ENCODE data around the gene NANOS2. TPM values are rescaled to one million over a fixed set of nuclear protein-coding genes. Genes with fewer than 3 reads are reported as not detected.

NANOS2 gene
- total and polyA plus RNA-seq, 9 of the 15 experiments (the other 6 are each of a cell fraction or from before 2014, with no cell fraction given): not detected

DNA sequence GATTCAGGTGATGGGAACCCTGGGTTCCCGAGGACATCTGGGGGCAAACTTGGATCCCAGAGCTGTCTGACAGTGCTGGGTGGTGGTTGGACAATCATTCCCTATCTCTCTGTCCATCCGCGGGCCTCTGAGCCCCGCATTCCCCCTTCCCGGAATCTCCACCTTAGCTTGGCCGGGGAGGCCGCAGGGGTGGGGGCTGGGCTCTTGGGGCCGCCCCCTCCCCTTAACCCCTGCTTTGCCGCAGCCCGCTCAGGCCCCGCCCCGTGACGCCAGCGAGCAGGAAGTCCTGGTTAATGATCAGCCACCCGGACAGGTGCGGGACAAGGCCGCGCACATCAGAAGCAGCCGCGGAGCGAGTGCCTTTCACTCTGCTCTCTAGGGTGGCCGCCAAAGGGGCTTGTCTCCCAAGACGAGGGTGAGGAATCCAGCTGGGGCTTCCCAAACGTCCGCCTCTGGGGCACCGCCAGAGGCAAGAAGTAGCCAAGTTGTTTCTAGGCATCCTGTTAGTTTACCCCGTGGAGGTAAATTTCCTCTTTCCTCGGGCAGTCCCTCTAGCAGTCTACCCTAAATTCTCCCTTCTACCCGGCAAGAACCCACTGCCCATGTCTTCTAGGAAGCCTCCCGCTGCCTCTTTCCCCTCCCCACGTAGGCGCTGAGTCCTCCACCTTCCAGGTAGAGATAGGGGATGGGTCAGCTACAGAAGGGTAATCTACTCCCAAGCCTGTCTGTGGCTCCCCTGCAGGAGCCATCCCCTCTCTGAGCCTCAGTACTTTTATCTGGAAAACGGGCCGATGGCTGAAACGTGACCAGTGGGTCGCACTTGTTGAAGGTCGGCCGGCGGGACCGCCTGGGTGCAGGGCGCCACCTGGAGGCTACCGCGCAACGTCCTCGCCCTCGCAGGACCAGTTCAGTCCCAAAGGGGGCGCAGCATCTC, 31.7 kb downstream of the NANOS2 start (continued):
- TF ChIP-seq, protein P1, sequence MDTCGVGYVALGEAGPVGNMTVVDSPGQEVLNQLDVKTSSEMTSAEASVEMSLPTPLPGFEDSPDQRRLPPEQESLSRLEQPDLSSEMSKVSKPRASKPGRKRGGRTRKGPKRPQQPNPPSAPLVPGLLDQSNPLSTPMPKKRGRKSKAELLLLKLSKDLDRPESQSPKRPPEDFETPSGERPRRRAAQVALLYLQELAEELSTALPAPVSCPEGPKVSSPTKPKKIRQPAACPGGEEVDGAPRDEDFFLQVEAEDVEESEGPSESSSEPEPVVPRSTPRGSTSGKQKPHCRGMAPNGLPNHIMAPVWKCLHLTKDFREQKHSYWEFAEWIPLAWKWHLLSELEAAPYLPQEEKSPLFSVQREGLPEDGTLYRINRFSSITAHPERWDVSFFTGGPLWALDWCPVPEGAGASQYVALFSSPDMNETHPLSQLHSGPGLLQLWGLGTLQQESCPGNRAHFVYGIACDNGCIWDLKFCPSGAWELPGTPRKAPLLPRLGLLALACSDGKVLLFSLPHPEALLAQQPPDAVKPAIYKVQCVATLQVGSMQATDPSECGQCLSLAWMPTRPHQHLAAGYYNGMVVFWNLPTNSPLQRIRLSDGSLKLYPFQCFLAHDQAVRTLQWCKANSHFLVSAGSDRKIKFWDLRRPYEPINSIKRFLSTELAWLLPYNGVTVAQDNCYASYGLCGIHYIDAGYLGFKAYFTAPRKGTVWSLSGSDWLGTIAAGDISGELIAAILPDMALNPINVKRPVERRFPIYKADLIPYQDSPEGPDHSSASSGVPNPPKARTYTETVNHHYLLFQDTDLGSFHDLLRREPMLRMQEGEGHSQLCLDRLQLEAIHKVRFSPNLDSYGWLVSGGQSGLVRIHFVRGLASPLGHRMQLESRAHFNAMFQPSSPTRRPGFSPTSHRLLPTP (IDR thresholded peaks at IDR 0.05; ENCODE audit: borderline replicate concordance, extremely low read depth, insufficient read length): no peak
- TF ChIP-seq NFATC3 (IDR thresholded peaks at IDR 0.05) (no peak), EZH2 (IDR thresholded peaks at IDR 0.05; ENCODE audit: borderline replicate concordance, low read depth, low read length) (no peak), ZNF384 (IDR thresholded peaks at IDR 0.05; ENCODE audit: low read depth, low read length) (peak; percentile 98), ZNF347 (CRISPR knock-in tag; IDR thresholded peaks at IDR 0.05; ENCODE audit: low read depth) (no peak), CHCHD3 (CRISPR knock-in tag; IDR thresholded peaks at IDR 0.05) (no peak; the same call in 1 of the 2 replicates), MTA3 (IDR thresholded peaks at IDR 0.05; ENCODE audit: borderline replicate concordance) (peak; percentile 92), RBM15 (IDR thresholded peaks at IDR 0.05; ENCODE audit: insufficient read depth, low read length) (no peak), YY1 (IDR thresholded peaks at IDR 0.05; ENCODE audit: borderline replicate concordance in 1 of 3, control insufficient read depth in 1 of 3, extremely low read depth in 1 of 3, insufficient read depth in 3 of 3, insufficient read length in 1 of 3, insufficient replicate concordance in 2 of 3, low read depth in 1 of 3, low read length in 2 of 3) (peak in 2 of 3 experiments; percentile 62 to 66)
- TF ChIP-seq, protein P2, sequence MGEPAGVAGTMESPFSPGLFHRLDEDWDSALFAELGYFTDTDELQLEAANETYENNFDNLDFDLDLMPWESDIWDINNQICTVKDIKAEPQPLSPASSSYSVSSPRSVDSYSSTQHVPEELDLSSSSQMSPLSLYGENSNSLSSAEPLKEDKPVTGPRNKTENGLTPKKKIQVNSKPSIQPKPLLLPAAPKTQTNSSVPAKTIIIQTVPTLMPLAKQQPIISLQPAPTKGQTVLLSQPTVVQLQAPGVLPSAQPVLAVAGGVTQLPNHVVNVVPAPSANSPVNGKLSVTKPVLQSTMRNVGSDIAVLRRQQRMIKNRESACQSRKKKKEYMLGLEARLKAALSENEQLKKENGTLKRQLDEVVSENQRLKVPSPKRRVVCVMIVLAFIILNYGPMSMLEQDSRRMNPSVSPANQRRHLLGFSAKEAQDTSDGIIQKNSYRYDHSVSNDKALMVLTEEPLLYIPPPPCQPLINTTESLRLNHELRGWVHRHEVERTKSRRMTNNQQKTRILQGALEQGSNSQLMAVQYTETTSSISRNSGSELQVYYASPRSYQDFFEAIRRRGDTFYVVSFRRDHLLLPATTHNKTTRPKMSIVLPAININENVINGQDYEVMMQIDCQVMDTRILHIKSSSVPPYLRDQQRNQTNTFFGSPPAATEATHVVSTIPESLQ (CRISPR knock-in tag; IDR thresholded peaks at IDR 0.05): no peak
- TF ChIP-seq, protein P3, sequence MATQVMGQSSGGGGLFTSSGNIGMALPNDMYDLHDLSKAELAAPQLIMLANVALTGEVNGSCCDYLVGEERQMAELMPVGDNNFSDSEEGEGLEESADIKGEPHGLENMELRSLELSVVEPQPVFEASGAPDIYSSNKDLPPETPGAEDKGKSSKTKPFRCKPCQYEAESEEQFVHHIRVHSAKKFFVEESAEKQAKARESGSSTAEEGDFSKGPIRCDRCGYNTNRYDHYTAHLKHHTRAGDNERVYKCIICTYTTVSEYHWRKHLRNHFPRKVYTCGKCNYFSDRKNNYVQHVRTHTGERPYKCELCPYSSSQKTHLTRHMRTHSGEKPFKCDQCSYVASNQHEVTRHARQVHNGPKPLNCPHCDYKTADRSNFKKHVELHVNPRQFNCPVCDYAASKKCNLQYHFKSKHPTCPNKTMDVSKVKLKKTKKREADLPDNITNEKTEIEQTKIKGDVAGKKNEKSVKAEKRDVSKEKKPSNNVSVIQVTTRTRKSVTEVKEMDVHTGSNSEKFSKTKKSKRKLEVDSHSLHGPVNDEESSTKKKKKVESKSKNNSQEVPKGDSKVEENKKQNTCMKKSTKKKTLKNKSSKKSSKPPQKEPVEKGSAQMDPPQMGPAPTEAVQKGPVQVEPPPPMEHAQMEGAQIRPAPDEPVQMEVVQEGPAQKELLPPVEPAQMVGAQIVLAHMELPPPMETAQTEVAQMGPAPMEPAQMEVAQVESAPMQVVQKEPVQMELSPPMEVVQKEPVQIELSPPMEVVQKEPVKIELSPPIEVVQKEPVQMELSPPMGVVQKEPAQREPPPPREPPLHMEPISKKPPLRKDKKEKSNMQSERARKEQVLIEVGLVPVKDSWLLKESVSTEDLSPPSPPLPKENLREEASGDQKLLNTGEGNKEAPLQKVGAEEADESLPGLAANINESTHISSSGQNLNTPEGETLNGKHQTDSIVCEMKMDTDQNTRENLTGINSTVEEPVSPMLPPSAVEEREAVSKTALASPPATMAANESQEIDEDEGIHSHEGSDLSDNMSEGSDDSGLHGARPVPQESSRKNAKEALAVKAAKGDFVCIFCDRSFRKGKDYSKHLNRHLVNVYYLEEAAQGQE (IDR thresholded peaks at IDR 0.05; ENCODE audit: borderline replicate concordance): peak; percentile 95
- TF ChIP-seq, protein P3 (CRISPR knock-in tag; IDR thresholded peaks at IDR 0.05; ENCODE audit: low read depth): 0 out of 2 replicates have a peak, but pooled peaks have one; percentile 19

Data from K562 (cell line).